NB4 (cell line): Measurements from ENCODE around the gene COPA.

ENCODE experiments used
- POLR2A ChIP-seq: IDR thresholded peaks from 2 replicates; pipeline ENCODE4 v1.6.1; 2011; ENCODE audit warnings: mild to moderate bottlenecking; ENCODE audit not compliant: insufficient read length; ENCODE audit errors: extremely low read depth
- TF ChIP-seq, protein P1 (sequence below): IDR thresholded peaks from one replicate; pipeline ENCODE4 v1.5.1; 2012; ENCODE audit warnings: low read depth, low read length

- no peak for TF ChIP-seq POLR2A
- TF ChIP-seq, protein P1, sequence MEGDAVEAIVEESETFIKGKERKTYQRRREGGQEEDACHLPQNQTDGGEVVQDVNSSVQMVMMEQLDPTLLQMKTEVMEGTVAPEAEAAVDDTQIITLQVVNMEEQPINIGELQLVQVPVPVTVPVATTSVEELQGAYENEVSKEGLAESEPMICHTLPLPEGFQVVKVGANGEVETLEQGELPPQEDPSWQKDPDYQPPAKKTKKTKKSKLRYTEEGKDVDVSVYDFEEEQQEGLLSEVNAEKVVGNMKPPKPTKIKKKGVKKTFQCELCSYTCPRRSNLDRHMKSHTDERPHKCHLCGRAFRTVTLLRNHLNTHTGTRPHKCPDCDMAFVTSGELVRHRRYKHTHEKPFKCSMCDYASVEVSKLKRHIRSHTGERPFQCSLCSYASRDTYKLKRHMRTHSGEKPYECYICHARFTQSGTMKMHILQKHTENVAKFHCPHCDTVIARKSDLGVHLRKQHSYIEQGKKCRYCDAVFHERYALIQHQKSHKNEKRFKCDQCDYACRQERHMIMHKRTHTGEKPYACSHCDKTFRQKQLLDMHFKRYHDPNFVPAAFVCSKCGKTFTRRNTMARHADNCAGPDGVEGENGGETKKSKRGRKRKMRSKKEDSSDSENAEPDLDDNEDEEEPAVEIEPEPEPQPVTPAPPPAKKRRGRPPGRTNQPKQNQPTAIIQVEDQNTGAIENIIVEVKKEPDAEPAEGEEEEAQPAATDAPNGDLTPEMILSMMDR, result no peak
Observed at GRCh38 chr1:160359559-160360226, 16.6 kb upstream of the COPA start.
